ENCODE results near the gene SLC4A2. TPM values are rescaled to one million over a fixed set of nuclear protein-coding genes. Genes with fewer than 3 reads are reported as not detected.

The SLC4A2 gene
- total RNA-seq, 1 donor, result 61.5 TPM

DNA sequence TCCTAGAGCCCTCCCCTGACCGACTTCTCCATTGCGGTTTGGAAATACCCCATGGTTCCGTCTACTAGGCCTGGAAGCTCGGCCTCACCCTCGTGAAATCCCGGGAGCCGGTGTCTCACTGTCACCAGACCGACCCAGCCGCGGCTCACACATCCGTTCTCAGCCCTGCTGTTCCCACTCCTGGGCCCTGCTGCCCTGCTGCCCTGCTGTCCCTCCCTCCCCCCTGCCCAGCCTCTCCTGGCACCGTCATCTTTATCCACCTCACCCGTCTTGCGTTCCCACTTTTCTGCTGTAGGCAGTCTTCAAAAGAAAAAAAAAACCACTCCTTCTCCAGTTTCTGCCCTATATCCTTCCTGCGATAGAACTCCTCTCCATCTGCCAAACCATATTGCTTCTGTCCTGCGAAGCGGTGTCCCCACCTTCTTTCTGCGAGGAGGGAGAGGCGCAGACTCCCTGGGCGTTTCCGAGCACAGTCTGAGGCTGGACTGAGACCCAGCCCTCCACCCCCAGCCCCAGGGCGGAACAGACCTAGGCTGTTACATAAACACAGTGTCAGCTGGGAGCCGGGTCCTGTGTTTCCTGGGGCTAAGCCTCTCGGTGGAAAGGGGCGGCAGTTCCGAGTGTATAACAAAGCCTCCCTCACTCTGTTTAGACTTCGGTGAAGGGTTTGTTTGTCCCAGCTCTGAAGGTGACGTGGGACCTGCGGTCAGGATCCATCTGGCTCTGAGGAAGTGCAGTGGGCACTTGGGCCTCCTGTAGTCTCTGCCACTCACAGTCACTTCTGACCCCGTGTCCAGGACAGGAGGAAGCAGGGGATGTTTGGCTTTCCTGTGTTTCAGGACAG is 29.7 kb downstream of the SLC4A2 start:
- H3K79me2 ChIP-seq (ENCODE audit: insufficient read depth, low read length), result peaks cover 72% of the 10 kb centered on the region
- no peaks in the 10 kb centered on the region for H3K9me3 ChIP-seq (ENCODE audit: low read depth, low read length)
- peaks cover 29% of the 10 kb centered on the region for H3K4me1 ChIP-seq (ENCODE audit: insufficient read depth, low read length)
- peak overlapping the region; percentile 79 for H3K4me2 ChIP-seq (ENCODE audit: insufficient read depth, low read length)
- H3K4me3 ChIP-seq (ENCODE audit: insufficient read depth, low read length), result peak overlapping the region; percentile 91
- no peaks in the 10 kb centered on the region for H3K27me3 ChIP-seq (ENCODE audit: insufficient read depth, low read length)
- DNase-seq (ENCODE audit: insufficient read length, low spot score, missing footprints), result peak; percentile 92
- peak overlapping the region; percentile 78 for H2AFZ ChIP-seq (ENCODE audit: low read length)
- TF ChIP-seq, protein P1, sequence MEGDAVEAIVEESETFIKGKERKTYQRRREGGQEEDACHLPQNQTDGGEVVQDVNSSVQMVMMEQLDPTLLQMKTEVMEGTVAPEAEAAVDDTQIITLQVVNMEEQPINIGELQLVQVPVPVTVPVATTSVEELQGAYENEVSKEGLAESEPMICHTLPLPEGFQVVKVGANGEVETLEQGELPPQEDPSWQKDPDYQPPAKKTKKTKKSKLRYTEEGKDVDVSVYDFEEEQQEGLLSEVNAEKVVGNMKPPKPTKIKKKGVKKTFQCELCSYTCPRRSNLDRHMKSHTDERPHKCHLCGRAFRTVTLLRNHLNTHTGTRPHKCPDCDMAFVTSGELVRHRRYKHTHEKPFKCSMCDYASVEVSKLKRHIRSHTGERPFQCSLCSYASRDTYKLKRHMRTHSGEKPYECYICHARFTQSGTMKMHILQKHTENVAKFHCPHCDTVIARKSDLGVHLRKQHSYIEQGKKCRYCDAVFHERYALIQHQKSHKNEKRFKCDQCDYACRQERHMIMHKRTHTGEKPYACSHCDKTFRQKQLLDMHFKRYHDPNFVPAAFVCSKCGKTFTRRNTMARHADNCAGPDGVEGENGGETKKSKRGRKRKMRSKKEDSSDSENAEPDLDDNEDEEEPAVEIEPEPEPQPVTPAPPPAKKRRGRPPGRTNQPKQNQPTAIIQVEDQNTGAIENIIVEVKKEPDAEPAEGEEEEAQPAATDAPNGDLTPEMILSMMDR (IDR thresholded peaks at IDR 0.05; ENCODE audit: extremely low read depth, low read depth, low read length), result no peak
- peaks cover 50% of the 10 kb centered on the region for H4K20me1 ChIP-seq (ENCODE audit: insufficient read depth, low read length)
- H3K36me3 ChIP-seq (ENCODE audit: insufficient read depth, low read length), result peaks cover 7% of the 10 kb centered on the region
- peak overlapping the region; percentile 79 for H3K27ac ChIP-seq (ENCODE audit: low read depth, low read length)

DNA sequence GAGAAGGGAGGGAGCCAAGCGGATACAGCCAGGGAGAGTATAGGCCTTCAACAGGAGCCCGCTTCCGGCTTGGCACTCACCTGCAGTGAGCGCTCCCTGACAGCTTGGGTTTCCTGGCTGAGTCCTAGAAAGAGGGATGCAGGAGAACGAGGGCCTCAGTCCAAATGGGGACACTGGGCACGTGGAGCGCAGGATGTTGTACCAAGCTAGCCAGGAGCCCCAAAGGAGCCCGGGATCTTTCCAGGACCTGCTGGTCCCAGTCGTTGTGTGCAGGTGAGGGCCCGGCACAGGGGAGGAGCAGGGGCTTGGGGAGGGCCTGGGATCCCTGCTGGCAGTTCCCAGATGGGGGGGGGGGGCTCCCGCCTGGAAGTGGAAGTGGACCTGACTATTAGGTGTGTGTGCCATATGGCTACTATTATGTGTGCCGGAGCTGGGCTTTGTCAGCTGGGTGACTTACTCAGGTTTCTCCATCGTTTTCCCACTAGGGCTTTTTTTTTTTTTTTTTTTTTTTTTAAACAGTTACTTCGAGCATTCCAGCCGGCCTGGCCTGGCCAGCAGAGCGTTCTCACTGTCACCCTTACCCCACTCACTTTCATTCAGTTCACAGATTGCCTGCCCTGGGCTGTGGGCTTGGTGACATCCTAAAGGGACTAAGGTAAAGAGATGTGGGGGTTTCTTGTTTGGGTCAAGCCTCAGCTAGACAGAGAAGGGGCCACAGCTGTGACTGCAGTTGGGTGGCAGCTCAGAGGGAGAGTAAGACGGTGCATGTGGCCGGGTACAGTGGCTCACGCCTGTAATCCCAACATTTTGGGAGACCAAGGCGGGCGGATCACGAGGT is 30.7 kb downstream of the SLC4A2 start:
- H4K20me1 ChIP-seq (ENCODE audit: insufficient read depth, low read length), result peaks cover 60% of the 10 kb centered on the region
- H2AFZ ChIP-seq (ENCODE audit: low read length), result no peak overlapping the region
- peaks cover 29% of the 10 kb centered on the region for H3K4me1 ChIP-seq (ENCODE audit: insufficient read depth, low read length)

DNA sequence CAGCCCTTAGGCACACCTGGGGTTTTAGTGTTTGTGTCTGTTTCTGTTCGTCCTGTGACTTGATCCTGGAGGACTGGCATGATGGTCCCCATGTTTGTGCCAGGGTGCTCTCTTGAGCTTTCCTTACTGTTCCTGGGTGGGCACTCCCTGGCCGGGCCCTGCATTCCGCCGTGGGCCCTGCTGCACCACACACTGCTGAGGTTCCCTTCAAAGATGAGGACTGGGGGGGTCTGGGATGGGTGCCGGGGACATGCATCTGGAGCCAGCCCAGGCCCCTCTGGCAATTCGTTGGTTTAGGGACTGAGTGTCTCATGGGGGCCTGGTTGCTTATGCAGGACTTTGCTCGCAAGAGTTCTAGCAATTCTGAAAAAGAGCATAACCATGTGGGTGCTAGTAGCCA is 31.6 kb downstream of the SLC4A2 start:
- H3K4me1 ChIP-seq (ENCODE audit: insufficient read depth, low read length), result peaks cover 24% of the 10 kb centered on the region
- no peak overlapping the region for H3K27ac ChIP-seq (ENCODE audit: low read depth, low read length)
- H3K4me2 ChIP-seq (ENCODE audit: insufficient read depth, low read length), result no peak overlapping the region
- no peaks in the 10 kb centered on the region for H3K27me3 ChIP-seq (ENCODE audit: insufficient read depth, low read length)
- H2AFZ ChIP-seq (ENCODE audit: low read length), result no peak overlapping the region
- DNase-seq (ENCODE audit: insufficient read length, low spot score, missing footprints), result peak; percentile 80
- H4K20me1 ChIP-seq (ENCODE audit: insufficient read depth, low read length), result peaks cover 69% of the 10 kb centered on the region
- H3K9me3 ChIP-seq (ENCODE audit: low read depth, low read length), result no peaks in the 10 kb centered on the region
- TF ChIP-seq, protein P1 (IDR thresholded peaks at IDR 0.05; ENCODE audit: extremely low read depth, low read depth, low read length), result no peak
- no peak overlapping the region for H3K4me3 ChIP-seq (ENCODE audit: insufficient read depth, low read length)
- H3K36me3 ChIP-seq (ENCODE audit: insufficient read depth, low read length), result peaks cover 7% of the 10 kb centered on the region
- H3K79me2 ChIP-seq (ENCODE audit: insufficient read depth, low read length), result peaks cover 91% of the 10 kb centered on the region

More for the DNA sequence above, 30.7 kb downstream of the SLC4A2 start:
- Histone ChIP-seq H3K36me3 (ENCODE audit: insufficient read depth, low read length) (peaks cover 7% of the 10 kb centered on the region), H3K9me3 (ENCODE audit: low read depth, low read length) (no peaks in the 10 kb centered on the region), H3K4me3 (ENCODE audit: insufficient read depth, low read length) (peak overlapping the region; percentile 91), H3K4me2 (ENCODE audit: insufficient read depth, low read length) (peak overlapping the region; percentile 79), H3K27ac (ENCODE audit: low read depth, low read length) (peak overlapping the region; percentile 79), H3K79me2 (ENCODE audit: insufficient read depth, low read length) (peaks cover 82% of the 10 kb centered on the region), H3K27me3 (ENCODE audit: insufficient read depth, low read length) (no peaks in the 10 kb centered on the region)
- DNase-seq (ENCODE audit: insufficient read length, low spot score, missing footprints), result peak; percentile 78
- TF ChIP-seq, protein P1 (IDR thresholded peaks at IDR 0.05; ENCODE audit: extremely low read depth, low read depth, low read length), result no peak

DNA sequence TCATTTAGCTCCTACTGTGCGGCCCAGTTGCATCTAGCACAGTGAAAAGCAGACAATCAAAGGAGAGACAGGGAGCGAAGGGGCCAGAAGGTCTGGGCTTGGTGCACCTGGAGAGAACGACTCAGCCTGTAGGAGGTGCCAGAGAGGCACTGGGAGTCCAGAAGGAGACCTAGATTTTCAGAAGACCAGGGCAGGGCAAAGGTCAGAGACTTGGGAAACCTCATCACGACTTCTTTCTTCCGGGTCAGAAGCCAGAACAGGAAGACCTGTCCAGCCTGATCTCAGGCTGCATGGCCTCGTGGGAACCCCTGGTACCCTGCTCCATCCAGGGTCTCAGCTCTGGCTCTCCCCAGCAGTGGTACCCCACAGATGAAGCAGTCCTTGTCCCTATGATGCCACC is 32.0 kb downstream of the SLC4A2 start:
- H3K4me3 ChIP-seq (ENCODE audit: insufficient read depth, low read length), result no peak overlapping the region
- no peak overlapping the region for H3K27ac ChIP-seq (ENCODE audit: low read depth, low read length)
- H3K9me3 ChIP-seq (ENCODE audit: low read depth, low read length), result no peaks in the 10 kb centered on the region
- H3K4me2 ChIP-seq (ENCODE audit: insufficient read depth, low read length), result no peak overlapping the region
- H3K36me3 ChIP-seq (ENCODE audit: insufficient read depth, low read length), result peaks cover 7% of the 10 kb centered on the region
- TF ChIP-seq, protein P1 (IDR thresholded peaks at IDR 0.05; ENCODE audit: extremely low read depth, low read depth, low read length), result peak; percentile 55
- H3K27me3 ChIP-seq (ENCODE audit: insufficient read depth, low read length), result no peaks in the 10 kb centered on the region
- DNase-seq (ENCODE audit: insufficient read length, low spot score, missing footprints), result no peak
- H2AFZ ChIP-seq (ENCODE audit: low read length), result no peak overlapping the region
- H3K4me1 ChIP-seq (ENCODE audit: insufficient read depth, low read length), result peaks cover 24% of the 10 kb centered on the region
- peaks cover 72% of the 10 kb centered on the region for H4K20me1 ChIP-seq (ENCODE audit: insufficient read depth, low read length)
- H3K79me2 ChIP-seq (ENCODE audit: insufficient read depth, low read length), result peaks cover 94% of the 10 kb centered on the region

All from osteoblast (primary cell).